Prostate gland (tissue), 2 donors: ENCODE data around the gene CDK14. TPM values are rescaled to one million over a fixed set of nuclear protein-coding genes. Genes with fewer than 3 reads are reported as not detected.

ENCODE experiments used
- DNase-seq: peaks from one replicate; pipeline ENCODE4 v3.0.0-alpha.2; 2019; ENCODE audit warnings: low spot score
- H3K27ac ChIP-seq, 2 donors: fragments of 200-600 bp; sonication (generic); 2 replicates each; pipeline ENCODE4 v1.5.1; 2017 to 2019
- H3K27me3 ChIP-seq: fragments of 200-600 bp; sonication (generic); replicated peaks from 2 replicates; pipeline ENCODE4 v1.5.1; 2019; ENCODE audit not compliant: insufficient read depth
- H3K36me3 ChIP-seq, 2 donors: fragments of 200-600 bp; sonication (generic); 1 replicate in 1 of 2; 2 replicates in 1 of 2; pipeline versions ENCODE4 v1.5.1 to v1.8.1; 2017 to 2019
- H3K4me1 ChIP-seq: fragments of 200-600 bp; sonication (generic); replicated peaks from 2 replicates; pipeline ENCODE4 v1.5.1; 2019
- H3K4me3 ChIP-seq, 2 donors: fragments of 200-600 bp; sonication (generic); 2 replicates each; pipeline ENCODE4 v1.5.1; 2017 to 2019
- H3K9me3 ChIP-seq: fragments of 200-600 bp; sonication (generic); 2 replicates; pipeline ENCODE4 v1.5.1; 2017
- POLR2A ChIP-seq: fragments of 450-650 bp; IDR thresholded peaks from one replicate; pipeline ENCODE4 v1.6.1; 2016; ENCODE audit warnings: antibody characterized with exemption, mild to moderate bottlenecking
- POLR2AphosphoS5 ChIP-seq: sonication (generic); formaldehyde crosslinking; IDR thresholded peaks from one replicate; pipeline ENCODE4 v1.6.1; 2017; ENCODE audit warnings: antibody characterized with exemption
- WGBS: methylation state at CpG from one replicate; pipeline ENCODE4 v1.1.5; 2018; 5-methylcytosine and 5-hydroxymethylcytosine counted together
- intact Hi-C: fragments of 100-400 bp; cut with DNase I; formaldehyde crosslinking; loops from one replicate; pipeline ENCODE4 v1.14.2; 2022
- total RNA-seq, 2 donors: library from RNA; depleted of rRNA; stranded (reverse); fragments of >200 nt; gene quantifications; one replicate each; pipeline ENCODE4 v1.1.0, GENCODE V29; 2016
- TF ChIP-seq, protein P1 (sequence below), 4 experiments: fragments of 200-600 bp in 2 of 4; fragments of 450-650 bp in 2 of 4; sonication (generic) in 2 of 4; IDR thresholded peaks; 1 replicate in 3 of 4; 2 replicates in 1 of 4; pipeline ENCODE4 v1.5.1; 2016 to 2019; ENCODE audit warnings: antibody characterized with exemption in 4 of 4, mild to moderate bottlenecking in 2 of 4, moderate library complexity in 2 of 4

Gene CDK14
- total RNA-seq, 2 donors from 2014 or later: 13.7 to 20.7 TPM

DNA sequence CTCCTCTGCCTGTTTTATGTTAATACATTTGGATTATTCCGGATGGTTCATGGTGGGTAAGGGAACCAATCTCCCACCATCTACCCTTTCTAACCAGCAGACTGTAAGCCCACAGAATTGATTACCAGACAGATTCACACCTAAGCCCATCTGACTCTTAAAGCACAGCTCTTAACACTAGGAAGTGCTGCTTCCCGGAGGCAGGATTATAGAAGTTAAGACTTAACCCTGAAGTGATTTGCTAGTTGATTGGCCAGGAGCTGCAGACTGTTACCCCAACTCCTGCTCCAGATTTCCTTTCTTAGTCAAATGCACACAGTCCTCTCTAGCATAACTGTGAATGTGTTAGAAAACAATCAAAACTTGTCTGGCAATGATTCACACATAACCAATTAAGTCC, 221.7 kb downstream of the CDK14 start:
- no peak overlapping the region for H3K27ac ChIP-seq

DNA sequence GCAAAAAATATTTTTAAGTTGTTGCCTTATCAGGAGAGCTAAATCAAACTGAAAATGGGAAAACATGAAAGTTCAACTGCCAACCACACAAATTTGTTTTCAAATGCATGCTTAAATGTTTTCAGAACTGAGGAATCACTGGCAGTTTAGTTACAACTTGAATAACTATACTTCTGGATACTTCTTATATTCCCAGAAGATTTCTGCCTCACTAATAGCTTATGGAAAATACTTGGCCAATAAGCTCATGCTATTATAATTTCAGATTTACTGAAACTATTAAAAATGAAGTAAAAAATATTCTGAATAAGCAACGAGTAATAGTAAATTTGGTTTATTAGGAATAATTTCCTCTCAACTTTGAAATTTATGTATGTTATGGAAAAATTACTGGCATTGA, 222.2 kb downstream of the CDK14 start:
- H3K36me3 ChIP-seq: no peaks in the 10 kb centered on the region
- 78% methylated on average over 1 of the region's 1 CpG for WGBS
- H3K4me1 ChIP-seq: no peaks in the 10 kb centered on the region
- no peaks in the 10 kb centered on the region for H3K9me3 ChIP-seq
- TF ChIP-seq POLR2A (no peak), POLR2AphosphoS5 (no peak)
- TF ChIP-seq, protein P1, sequence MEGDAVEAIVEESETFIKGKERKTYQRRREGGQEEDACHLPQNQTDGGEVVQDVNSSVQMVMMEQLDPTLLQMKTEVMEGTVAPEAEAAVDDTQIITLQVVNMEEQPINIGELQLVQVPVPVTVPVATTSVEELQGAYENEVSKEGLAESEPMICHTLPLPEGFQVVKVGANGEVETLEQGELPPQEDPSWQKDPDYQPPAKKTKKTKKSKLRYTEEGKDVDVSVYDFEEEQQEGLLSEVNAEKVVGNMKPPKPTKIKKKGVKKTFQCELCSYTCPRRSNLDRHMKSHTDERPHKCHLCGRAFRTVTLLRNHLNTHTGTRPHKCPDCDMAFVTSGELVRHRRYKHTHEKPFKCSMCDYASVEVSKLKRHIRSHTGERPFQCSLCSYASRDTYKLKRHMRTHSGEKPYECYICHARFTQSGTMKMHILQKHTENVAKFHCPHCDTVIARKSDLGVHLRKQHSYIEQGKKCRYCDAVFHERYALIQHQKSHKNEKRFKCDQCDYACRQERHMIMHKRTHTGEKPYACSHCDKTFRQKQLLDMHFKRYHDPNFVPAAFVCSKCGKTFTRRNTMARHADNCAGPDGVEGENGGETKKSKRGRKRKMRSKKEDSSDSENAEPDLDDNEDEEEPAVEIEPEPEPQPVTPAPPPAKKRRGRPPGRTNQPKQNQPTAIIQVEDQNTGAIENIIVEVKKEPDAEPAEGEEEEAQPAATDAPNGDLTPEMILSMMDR (IDR thresholded peaks at IDR 0.05): no peak
- no peaks in the 10 kb centered on the region for H3K27me3 ChIP-seq
- H3K27ac ChIP-seq: no peak overlapping the region
- no peak overlapping the region for H3K4me3 ChIP-seq
- intact Hi-C loops: no loop called here
- no peak for DNase-seq

More for the DNA sequence above, 221.7 kb downstream of the CDK14 start:
- TF ChIP-seq, protein P1 (IDR thresholded peaks at IDR 0.05): no peak
- no peak for TF ChIP-seq POLR2AphosphoS5
- no peak for TF ChIP-seq POLR2A
- Histone ChIP-seq H3K4me3 (no peak overlapping the region), H3K36me3 (no peaks in the 10 kb centered on the region), H3K27me3 (no peaks in the 10 kb centered on the region), H3K9me3 (no peaks in the 10 kb centered on the region), H3K4me1 (no peaks in the 10 kb centered on the region)
- 51% methylated on average over 2 of the region's 2 CpGs for WGBS
- intact Hi-C loops: no loop called here
- no peak for DNase-seq

DNA sequence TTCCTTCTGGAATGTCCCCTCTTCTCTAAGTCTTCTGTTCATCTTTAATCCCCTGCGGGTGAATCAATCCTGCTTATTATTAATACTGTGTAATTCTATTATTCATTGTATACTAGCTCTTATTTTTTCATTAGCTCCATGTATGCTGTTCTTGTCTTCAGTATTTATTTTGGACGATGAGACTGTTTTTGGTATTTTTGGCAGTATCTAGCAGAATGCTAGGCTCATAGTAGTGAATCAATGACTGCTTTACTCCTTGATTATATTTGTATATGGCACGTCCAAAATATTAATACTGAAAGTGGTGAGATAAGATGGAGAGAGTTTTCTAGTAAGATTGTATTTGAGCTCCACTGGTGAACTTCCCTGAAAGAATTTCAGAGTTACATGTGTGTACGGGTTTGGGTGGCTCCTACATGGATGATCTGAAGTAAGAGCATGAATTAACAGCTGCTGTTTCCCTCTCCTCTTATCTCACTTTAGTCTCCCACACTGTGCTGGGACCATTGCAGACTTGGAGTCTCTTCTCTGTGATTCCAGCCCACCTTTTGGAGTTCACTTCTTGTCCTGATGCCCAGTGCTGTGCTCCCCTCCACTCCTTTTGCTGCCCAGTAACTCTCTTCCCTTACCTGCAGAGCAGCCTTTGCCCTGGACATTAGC, 226.0 kb downstream of the CDK14 start:
- Histone ChIP-seq H3K4me3 (no peak overlapping the region), H3K27ac (no peak overlapping the region), H3K27me3 (no peaks in the 10 kb centered on the region), H3K4me1 (no peaks in the 10 kb centered on the region), H3K9me3 (no peaks in the 10 kb centered on the region), H3K36me3 (no peaks in the 10 kb centered on the region)
- intact Hi-C loops: no loop called here
- no peak for DNase-seq
- WGBS: 58% methylated on average over 4 of the region's 4 CpGs
- TF ChIP-seq, protein P1 (IDR thresholded peaks at IDR 0.05): no peak
- no peak for TF ChIP-seq POLR2A
- no peak for TF ChIP-seq POLR2AphosphoS5

DNA sequence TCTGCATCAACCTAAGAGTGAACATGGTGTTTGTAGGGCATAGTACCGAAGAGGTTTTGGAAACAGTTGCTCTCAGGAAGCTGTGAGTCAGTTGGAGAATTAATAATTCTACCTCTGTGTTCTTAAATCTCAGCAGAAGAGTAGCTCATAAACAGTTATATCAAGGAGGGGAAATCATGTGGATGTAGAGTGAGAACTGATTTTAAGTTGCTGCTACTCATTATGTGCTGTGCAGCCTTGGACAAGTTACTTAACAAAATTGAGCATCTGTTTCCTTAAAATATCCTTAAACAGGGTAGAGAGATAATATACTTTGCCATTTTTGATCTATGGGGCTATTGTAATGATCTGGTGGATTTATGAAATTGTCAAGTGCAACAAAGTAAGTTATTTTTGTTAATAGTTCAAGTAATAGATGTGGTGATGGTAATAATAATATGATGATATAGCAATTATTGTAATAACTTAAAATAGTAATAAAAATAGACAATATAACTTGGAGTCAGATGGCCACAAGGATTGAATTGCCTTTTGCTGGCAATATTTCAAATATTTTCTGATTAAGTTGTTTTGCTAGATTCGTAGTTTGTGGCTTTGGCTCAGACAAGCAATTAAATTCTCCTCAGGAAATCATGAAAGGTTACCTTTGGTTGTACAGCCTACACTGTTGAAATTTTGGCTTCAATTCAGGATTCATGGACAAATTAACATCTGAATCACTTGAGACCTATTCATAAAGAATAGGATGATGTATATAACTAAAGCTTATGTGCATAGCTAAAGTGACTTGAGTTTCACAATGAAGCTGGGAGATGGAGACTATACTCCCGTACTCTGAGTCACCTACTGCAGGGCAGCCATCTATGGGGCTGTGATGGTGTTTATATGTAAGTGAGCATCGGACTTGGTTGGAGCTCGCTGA, 228.5 kb downstream of the CDK14 start:
- H3K27ac ChIP-seq: no peak overlapping the region
- intact Hi-C loops: no loop called here
- H3K36me3 ChIP-seq: no peaks in the 10 kb centered on the region
- TF ChIP-seq POLR2AphosphoS5 (no peak), POLR2A (no peak)
- TF ChIP-seq, protein P1 (IDR thresholded peaks at IDR 0.05): no peak
- DNase-seq: no peak
- H3K4me1 ChIP-seq: no peaks in the 10 kb centered on the region
- no peaks in the 10 kb centered on the region for H3K27me3 ChIP-seq
- no peak overlapping the region for H3K4me3 ChIP-seq
- no peaks in the 10 kb centered on the region for H3K9me3 ChIP-seq
- WGBS: 50% methylated on average over 5 of the region's 5 CpGs
